GM21367 (cell line): Measurements from ENCODE around the gene PTHLH.
A peak's percentile ranks its signal among the peaks of the same experiment; 100 is the strongest.

Source experiments
- ATAC-seq: cut with Tn5 transposase; IDR thresholded peaks from one replicate; pipeline ENCODE4 v1.9.1; 2021; ENCODE audit not compliant: unreplicated experiment

Gene PTHLH

DNA sequence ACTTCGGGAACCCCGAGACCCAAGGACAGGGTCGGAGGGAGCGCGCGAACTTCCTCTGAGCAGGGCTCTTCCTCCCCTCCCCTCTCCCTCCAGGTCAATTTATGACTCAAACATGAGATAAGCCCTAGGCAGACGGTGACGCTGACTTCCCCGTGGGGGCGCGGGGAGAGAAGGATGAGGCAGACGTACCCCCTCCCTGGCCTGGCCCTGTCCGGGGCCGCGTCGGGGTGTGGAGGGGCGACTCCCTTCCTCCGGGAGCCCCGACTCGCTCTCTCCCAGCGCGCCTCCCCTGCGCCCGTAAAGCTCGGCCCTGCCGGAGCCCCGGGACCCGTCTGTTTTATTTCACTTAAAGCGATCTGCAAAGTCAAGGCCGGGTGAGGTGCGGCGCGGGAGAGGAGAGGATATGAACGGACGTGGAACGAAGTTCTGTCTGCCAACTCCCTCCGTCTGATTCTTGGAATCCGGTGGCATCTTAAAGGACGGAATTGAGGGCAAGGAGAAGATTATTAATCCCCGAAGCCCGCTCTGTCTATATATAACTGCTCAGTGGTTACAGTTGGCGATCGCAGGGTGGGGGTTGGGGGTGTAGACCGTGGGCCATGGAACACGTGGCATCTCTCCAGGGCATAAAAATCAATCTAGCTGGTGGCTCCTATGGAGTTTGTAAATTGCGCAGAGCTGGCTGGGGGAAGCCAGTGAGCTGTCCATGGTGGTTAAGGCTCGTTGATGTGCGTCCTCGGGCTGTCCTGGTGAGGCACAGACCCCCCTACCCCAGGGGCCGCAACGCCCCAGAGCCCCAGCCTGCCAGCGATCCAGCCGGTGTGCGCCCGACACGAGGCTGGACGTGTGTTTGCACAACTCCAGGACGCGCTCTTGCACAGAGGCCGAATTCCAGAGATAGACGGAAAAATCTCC lies 2.9 kb upstream of the PTHLH start:
- no peak for ATAC-seq

DNA sequence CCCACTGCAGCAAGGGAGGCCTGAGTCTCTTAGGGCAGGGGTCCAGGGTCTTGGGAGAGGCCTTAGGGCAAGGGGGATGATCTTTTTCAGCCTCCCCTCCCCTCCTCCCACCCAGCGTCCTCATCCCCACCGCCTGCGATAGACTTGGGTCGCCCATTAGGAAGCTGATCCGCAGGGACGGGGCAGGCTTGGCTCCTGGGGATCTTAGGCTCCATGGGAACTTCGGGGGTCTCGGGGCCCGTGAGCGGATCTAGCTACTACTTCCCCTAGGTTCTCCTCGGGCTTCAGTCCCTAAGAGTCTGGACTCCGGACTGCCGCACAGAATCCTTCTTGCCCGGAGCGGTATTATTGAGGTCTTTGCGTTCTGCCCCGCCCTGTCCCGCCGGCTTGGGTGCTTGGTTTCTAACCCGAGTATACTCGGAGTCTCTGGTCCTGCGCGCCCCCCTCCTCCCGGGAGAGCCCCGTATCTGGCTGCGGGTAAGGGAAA lies 2.2 kb upstream of the PTHLH start:
- no peak for ATAC-seq

DNA sequence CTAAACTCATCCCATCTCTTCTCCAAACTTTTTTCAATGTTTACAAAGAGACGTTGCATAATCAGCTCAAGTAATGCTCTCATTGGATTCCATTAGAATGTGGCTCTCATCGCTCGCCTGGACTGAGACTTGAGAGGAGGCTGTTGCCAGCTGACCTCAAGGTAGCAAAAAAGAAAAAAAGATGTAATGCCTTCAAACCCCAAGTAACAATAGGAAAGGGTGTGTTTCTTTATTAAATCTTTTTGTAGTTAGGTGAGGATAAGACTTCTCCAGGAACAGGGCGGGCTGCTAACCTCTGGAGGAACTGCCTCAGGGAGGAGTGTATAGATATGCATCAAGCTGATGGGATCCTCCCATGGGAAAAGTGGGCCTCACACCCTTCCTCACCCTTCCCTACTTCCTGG lies 956 bp upstream of the PTHLH start:
- no peak for ATAC-seq

DNA sequence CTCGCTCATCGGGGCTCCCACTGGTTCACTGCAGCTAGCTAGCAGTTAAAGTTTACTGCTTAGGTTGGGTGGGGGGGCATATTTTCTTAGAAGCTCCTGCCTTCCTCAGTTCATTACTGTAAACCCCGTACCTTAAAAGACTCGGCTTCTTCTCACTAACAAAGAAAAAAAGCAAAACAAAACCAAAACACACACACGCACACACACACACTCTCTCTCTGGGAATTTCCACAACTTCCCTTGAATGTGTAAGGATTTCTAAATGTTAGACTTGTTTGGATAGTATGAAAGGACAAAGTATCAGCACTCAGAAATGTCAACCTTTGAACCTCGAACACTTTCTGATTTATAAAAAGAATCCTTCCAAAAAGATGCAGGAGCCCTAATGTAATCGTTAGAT lies 927 bp downstream of the PTHLH start:
- ATAC-seq, result no peak

DNA sequence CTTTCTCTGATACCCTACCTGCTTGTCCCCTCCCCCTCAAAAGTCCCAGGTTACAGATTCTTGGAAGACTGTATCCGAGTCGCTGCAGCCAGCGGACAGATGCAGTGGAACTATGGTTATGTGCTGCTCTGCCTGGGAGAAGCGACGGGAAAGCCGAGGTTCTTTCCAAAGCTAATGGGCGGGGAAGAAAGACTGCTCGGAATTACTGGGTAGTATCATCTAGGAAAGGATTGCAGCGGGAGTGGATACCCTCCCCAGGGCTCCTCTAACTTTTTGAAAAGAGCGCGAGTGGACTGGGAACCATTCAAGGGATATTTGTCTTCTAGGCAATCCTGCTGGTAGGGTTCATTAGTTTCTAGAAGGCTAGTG lies 1.4 kb downstream of the PTHLH start:
- ATAC-seq, result no peak

DNA sequence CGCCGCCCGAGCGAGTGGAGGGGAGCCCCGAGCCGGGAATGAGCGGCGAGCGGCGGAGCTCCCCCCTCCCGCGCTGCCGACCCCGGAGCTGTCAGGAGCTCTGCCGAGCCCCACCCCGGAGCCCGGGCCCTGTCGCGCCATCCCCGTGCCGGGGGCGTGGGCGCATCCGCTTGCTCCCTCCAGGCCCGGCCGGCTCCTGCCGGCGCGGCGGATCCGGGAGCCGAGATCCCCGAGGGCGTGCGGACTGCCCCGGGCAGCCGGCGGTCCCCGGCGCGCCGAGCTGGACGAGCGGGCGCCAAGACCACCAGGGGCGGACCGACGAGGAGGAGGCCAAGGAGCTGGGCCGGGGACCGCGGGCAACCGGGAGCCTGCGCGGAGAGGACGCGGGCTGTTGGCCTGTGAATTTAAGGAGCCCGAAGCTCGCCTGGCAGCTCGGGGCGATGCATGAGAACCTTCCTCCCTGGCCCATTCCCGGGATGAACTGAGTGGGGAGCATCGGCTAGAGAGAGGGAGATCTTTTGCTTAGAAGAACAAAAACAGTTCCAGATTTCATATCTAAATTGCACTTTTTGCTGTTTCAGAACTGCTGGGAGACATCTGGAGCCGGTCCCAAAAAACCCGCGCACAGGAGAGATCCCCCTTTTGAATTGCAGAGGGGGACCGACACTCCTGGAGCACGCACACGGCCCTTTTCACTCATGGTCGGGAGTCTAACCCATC lies 2.0 kb downstream of the PTHLH start:
- ATAC-seq, result peak; percentile 7

DNA sequence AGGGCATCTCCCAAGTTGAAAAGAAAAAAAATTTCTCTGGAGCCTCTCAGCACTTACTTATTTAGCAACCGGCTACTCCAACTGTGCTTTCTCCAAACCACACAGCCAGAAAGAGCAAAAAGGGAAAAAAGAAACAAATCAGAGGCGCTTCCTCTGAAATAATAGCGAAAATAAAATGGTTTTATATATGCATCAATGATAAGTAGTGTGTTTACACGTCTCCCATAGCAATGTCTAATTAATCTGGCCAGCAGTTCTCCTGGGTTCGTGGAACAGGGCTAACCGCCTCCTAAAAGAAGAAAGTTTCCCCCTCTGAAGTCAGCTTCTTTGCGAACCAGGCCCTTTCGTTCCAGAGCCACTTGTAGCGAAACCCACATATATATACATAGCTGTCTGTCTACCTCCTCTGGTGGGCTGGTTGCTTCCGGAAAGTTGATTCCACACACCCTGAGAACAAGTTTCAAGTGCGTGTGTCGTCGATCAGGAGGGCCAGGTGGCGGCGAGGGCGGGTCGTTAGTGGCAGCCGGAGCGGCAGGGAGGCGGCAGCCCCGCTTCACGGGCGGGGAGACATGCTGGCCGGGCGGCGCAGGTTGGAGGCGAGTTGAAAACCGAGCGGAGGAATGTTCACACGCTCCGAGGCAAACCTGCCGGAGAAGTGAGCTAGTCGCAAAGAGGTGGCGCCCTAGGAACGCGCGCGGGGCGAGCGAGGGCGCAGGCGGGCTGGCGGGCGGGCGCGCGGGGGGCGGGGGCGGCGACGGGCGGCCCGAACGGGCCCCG lies 2.7 kb downstream of the PTHLH start:
- ATAC-seq, result peak; percentile 83

DNA sequence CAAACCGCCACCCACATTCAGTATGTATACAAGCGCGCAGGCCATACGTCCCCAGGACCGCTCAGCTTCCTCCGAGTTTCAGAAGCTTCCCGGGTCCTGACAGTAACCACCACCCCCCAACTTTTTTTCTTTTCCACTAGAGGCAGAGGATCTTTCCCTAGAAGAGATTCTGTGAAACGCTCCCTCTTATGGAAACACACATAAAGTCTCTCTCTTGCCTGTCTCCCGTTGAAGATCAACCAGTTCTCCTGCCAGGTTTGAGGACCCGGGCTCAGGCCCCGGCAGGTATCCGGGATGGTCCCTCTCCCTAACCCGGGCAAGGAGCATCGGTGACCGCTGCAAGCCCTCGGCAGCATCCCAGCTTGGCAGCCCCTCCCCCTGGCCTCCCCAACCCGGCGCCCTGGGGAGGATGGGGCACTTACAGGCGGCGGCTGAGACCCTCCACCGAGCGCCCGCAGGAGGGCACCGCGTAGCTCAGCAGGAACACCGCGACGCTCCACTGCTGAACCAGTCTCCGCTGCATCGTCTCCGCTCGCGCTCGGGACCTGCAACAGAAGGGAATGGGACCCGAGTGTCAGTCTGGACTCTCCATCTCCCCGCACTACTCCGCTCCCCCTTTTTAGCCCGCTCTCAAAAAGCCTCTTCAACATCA lies 3.4 kb downstream of the PTHLH start:
- ATAC-seq, result no peak

DNA sequence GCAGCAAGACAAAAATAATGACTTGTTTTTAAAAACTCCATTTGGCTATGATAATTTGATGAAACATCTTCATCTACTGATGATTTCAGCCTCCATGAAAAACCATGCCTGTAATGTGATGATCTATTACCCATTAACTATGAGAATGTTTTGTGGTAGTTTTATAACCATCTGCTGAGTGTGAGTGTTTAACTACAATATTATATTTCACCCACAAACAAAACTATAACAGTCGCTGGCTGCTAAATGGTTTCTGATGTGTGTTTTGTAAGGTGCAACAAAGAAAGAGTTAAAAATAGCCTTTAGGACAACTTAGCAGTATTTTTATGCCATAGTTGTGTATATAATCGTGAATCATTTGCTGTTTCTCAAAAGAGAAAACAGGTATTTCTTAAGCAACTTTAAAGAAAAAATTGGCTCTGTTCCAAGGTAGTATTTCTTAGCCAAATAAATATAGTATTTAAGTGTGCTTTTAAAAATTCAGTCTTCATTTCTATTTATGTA lies 4.9 kb downstream of the PTHLH start:
- no peak for ATAC-seq

DNA sequence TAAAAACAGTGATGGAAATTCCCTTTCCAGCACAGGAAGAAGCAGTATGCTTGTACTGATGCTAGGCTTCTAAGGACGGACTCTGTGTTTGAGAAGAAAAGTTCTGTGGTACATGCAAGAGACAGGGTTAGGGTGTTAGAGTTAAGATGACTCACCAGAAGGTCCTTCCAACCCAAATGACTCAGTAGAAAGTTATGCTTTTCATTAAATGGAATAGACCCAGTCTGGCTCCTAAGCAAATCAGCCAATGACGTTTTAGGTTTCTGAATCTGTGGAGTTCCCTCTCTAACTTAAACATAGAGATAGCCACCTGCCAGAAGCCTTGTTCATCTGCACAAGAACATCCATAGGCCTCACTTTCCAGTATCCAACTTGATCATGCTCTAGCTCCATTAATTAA lies 5.7 kb downstream of the PTHLH start:
- ATAC-seq, result no peak

DNA sequence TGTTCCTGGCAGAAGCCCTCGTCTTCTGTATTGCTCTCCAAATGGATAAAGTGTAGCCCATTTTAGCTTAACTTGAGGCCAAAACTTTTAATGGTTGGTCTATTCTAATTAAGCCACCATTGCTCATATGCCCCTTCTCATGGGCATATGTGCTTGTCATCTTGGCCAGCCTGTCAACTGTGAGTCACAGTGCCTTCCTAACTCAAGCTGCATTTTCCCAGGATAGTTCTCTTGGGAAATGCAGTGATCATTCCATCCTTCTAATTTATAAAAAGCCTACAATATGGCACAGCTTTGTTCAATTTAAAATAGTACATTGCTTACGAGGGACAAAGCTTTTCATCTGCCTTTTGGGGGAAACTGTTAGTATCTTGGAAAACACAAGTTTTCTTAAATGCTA lies 6.6 kb downstream of the PTHLH start:
- ATAC-seq, result no peak

DNA sequence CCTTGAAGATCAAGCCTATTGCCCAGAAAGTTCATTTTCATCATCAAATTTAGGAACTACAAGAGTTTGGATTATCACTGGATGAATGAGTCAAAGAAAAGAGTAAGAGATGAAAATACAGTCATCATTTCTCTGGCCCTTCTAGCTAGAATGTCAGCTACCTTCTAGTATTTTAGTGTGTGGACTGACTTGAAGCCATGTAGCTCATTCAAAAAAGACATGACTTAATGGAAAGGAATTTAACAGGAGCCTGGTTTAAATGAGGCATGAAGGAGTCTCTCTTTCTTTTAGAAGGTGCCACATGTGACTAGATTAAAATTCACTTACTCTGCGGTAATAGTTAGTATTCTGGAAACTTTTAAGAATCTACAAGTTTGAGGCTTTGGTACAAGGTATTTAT lies 7.1 kb downstream of the PTHLH start:
- no peak for ATAC-seq

DNA sequence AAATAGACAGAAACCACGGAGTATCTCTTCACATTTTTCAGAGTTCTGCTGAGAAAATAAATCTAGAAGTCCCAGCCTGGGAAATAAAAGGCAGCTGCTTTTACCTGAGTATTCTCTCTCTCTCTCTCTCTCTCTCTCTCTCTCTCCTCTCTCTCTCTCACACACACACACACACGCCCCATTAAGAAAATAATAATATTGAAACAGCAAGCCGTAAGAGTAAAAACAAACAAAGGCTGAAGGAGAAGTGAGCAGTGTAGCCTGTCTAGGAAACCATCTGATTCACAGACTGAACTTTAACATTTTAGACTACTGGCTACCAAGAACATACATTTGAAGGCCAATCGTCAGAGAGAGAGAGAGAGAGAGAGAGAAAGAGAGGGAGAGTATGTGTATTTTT lies 8.4 kb downstream of the PTHLH start:
- ATAC-seq, result no peak

DNA sequence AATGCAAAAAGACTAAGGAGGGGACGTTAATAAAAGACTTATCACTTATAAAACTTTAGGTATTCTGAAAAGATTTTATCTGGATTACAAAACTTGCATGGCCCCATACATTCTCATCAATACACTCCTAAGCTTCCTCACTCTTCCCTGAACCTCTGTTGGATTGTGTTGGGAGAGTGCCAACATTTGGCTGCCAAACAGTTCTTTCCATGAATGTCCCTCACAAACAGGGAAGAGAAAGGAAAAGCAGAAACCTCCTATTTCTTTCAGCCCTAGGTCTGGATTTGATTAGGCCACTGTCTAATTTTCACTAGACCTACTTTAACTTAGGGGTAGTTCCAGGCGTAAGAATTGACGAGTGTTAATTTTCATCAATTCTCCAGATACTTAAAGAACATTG lies 11.7 kb downstream of the PTHLH start:
- no peak for ATAC-seq

DNA sequence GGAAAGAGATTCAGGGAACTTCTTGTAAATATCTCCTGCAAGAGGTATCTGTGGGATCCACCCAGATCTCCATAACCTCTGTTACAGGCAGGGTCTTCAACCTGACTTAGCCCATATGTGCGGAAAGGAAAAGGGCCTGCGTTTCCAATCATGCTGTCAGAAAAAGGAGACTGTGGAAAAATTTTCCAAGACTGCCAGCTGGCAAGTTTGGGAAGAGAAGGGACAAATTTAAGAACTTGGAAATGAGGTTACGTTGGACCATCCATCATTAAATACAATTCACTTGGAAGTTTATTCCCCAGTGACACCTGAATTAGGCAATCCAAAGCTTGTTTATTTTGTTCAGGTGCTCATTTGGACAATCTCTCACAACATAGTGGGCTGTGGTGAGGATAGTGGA lies 13.9 kb downstream of the PTHLH start:
- ATAC-seq, result no peak

DNA sequence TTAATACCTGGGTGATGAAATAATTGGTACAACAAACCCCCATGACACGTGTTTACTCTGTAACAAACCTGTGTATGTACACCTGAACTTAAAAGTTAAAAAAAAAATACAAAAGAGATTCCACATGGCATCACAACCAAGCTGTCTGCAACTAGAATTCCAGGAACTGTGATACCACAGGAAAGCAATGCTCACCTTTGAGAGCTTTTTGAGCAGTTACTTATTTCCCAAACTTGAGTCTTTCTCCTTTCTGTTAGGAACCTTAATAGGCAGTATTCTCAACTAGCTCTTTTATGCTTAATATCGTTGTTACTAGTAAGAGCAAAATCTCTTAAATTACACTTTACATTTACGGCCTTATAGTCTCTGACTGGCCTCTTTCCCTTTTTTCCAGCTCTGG lies 15.2 kb downstream of the PTHLH start:
- no peak for ATAC-seq

DNA sequence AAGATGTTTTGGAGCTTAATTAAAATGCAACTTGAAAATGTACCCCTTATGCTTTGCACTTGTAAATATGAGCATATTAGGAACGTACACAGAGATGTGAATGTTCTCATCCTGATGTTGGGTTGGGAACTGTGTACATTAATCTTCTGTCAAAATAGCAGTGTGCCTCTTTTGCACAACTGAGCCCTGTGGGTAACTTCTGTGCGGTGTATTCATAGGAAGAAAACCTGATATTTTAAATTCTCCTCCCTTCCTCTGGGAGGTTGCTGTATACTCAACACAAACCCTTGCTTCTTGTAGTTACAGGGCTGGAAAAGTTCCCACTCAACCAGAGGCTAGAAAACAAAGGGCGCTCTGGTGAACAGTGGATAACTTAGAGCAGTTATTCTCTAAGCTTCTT lies 18.7 kb downstream of the PTHLH start:
- no peak for ATAC-seq

DNA sequence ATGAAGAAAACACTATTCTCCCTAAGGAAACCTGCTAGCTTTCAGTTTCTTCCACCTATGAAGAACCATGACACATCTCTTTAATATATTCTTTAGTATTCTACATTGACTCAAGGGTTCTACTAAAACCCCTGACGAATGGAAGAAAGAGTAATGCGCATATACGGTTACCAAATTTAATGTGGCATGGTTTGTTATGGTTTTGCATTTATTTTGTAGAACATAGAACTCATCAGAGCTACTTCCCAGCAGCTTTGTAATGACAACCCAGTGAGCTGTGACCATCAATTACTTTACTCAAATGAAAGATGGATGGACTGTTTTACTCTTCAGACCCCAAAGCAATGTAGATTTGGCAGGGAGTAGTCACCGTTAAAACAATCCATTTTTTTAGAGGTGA lies 19.2 kb downstream of the PTHLH start:
- no peak for ATAC-seq

DNA sequence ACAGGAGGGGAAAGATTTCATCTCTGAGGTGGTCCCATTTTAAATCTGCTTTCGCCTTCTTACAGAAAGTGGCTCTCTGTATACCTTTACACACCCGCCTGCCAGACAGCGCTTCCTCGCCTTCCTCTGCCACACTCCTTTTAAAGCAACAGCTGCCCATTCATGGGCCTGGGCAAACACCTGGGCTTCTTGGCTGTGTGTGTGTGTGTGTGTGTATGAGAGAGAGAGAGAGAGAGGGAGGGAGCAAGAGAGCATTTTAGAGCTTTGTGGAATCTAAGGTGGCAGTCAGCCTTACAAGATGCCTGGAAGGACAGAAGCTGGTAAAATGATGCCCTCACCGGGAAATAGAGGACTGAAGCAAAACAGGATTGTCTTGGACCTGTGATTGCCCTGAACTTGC lies 20.0 kb downstream of the PTHLH start:
- ATAC-seq, result no peak

DNA sequence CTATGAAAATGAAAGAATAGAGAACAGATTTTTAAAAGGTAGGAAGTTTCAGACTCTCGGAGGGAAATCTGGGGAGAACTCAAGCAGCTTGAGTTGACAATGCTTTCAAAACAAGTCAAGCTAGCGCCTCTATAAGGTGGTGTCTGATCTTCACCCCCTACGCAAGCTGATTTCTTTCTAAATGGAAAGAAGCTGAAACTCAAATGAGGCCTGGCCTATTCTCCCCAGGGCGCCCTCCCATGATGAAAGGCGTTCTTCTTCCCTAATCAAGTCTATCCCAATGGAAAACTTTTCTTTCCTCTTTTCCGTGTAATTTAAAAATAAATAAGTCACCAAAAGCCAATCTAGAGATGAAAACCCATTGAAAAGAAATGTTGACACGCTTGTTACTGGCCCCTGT lies 20.6 kb downstream of the PTHLH start:
- ATAC-seq, result no peak

DNA sequence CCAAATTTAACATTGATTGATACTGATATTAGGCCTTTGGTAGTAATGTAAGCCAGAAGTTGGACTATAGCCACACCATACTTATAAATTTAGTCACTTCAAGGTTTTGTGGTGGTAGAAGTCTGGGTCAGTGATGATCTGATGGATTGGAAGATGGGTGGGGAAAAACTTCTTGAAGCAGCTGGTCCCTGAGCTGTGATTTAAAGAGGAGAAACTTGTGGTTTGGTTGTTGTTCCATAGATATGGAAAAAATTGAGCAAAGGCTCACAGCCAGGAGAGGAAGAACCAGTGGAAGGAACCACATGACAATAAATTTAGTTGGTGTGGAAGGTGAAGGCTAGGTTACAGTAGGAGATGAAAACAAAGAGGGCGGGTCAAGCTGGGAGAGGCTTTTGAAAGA lies 26.1 kb downstream of the PTHLH start:
- no peak for ATAC-seq
